ENCODE results near the gene TCF7.

TCF7 gene

GRCh38 chr5:134131165-134131564 lies 16.7 kb downstream of the TCF7 start:
- no peak for DNase-seq (ENCODE audit: low read depth in 2 of 2)

GRCh38 chr5:134131578-134132350 lies 17.3 kb downstream of the TCF7 start:
- DNase-seq (ENCODE audit: low read depth in 2 of 2) = no peak

- peak; percentile 56 to 70 for DNase-seq (ENCODE audit: low read depth in 2 of 2)
Observed at GRCh38 chr5:134132372-134133187, 18.1 kb downstream of the TCF7 start.

- no peak for DNase-seq (ENCODE audit: low read depth in 2 of 2)
Observed at GRCh38 chr5:134133188-134133994, 18.9 kb downstream of the TCF7 start.

GRCh38 chr5:134133995-134134541 lies 19.6 kb downstream of the TCF7 start:
- no peak for DNase-seq (ENCODE audit: low read depth in 2 of 2)

GRCh38 chr5:134135091-134135655 lies 20.7 kb downstream of the TCF7 start:
- no peak for DNase-seq (ENCODE audit: low read depth in 2 of 2)

GRCh38 chr5:134136221-134136631 lies 21.7 kb downstream of the TCF7 start:
- no peak for DNase-seq (ENCODE audit: low read depth in 2 of 2)

GRCh38 chr5:134136771-134137170 lies 22.3 kb downstream of the TCF7 start:
- DNase-seq (ENCODE audit: low read depth in 2 of 2) = no peak

GRCh38 chr5:134138416-134139376 lies 24.2 kb downstream of the TCF7 start:
- no peak for DNase-seq (ENCODE audit: low read depth in 2 of 2)

- no peak for DNase-seq (ENCODE audit: low read depth in 2 of 2)
Observed at GRCh38 chr5:134139377-134139851, 24.9 kb downstream of the TCF7 start.

GRCh38 chr5:134139891-134140469 lies 25.5 kb downstream of the TCF7 start:
- DNase-seq (ENCODE audit: low read depth in 2 of 2) = no peak

- no peak for DNase-seq (ENCODE audit: low read depth in 2 of 2)
Observed at GRCh38 chr5:134140530-134141201, 26.2 kb downstream of the TCF7 start.

GRCh38 chr5:134141331-134142050 lies 27.0 kb downstream of the TCF7 start:
- no peak for DNase-seq (ENCODE audit: low read depth in 2 of 2)

GRCh38 chr5:134142052-134142451 lies 27.6 kb downstream of the TCF7 start:
- no peak for DNase-seq (ENCODE audit: low read depth in 2 of 2)

- DNase-seq (ENCODE audit: low read depth in 2 of 2) = no peak
Observed at GRCh38 chr5:134142806-134143205, 28.3 kb downstream of the TCF7 start.

GRCh38 chr5:134143431-134143830 lies 28.9 kb downstream of the TCF7 start:
- no peak for DNase-seq (ENCODE audit: low read depth in 2 of 2)

GRCh38 chr5:134143944-134144941 lies 29.8 kb downstream of the TCF7 start:
- no peak for DNase-seq (ENCODE audit: low read depth in 2 of 2)
